NCI-H82 treated with DMSO at 0.1 percent for 48 hours (cell line): ENCODE data around the gene R3HDM4.

Experiments
- DNase-seq: peaks from one replicate; lab custom pipeline; 2025; ENCODE audit not compliant: unreplicated experiment; lab: John Stamatoyannopoulos, UW

R3HDM4 gene

GRCh38 chr19:932648-933552 lies 19.9 kb upstream of the R3HDM4 start:
- DNase-seq, result no peak

- no peak for DNase-seq
Observed at GRCh38 chr19:931860-932647, 19.0 kb upstream of the R3HDM4 start.

DNA sequence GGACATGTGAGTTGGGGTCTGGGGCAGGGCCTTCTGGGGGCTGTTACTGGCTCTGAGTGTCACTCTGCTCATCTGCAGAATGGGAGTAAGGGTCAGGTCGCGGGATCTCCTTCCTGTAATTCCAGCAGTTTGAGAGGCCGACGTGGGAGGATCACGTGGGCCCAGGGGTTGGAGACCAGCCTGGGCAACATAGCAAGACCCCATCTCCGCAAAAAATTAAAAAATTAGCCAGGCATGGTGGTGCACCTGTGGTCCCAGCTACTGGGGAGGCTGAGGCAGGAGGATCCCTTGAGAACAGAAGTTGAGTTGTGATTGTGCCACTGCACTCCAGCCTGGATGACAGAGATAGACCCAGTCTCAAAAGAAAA lies 16.9 kb upstream of the R3HDM4 start:
- DNase-seq, result no peak

- no peak for DNase-seq
Observed at GRCh38 chr19:929203-929890, 16.3 kb upstream of the R3HDM4 start.

DNA sequence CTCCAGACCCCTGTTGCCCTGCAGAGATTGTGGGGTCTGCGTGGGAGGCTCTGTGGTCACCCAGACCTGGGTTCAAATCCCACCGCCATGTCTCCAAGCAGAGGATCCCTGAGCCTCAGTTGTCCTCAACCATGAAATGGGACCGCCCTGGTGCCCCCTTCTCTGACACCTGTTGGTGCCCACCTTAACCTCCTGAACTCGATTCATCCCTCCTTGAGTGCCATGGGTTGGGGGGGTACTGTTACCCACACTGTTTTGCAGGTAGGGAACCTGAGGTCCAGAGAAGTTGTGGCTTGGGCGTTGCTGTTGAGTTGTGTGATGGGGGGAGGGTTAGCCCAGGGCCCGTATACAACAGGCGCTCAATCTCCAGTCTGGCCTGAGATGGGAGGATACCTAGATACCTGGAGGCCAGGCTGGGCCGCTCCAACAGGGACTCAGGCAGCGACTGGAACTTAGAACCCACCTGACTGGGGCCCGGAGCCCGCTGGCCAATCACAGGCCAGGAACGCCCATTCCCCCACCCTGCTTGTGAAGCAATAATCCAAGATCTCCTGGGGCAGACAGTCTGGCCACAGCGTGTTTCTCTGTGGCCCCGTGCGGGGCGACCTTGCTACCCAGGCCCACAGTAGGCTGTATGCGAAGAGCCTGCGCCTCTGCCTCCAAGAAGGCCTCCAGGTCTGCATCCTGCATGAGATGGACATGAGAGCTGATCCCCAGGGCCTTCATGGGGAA lies 15.6 kb upstream of the R3HDM4 start:
- no peak for DNase-seq

GRCh38 chr19:927780-928401 lies 14.9 kb upstream of the R3HDM4 start:
- no peak for DNase-seq

DNA sequence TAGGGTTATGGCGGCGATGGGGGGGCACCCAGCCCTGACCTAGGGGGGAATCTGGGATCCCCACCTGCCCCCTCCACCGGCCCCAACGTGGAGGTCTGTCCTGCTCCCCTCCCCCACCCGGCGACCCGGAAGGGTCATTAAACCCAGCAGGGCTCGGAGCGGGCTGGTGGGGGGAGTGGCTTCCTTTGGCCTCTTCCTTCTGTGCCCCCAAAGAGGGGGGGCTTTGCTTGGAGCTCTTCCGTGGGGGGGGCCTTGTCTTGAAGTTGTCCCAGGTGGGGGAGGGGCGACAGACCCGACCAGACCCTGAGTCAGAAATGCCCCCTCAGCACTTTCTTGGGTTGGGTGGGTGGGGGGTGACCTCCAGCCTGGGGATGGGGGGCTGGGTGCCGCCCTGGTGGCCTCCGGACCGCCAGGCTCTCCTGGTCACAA lies 14.3 kb upstream of the R3HDM4 start:
- DNase-seq, result no peak

DNA sequence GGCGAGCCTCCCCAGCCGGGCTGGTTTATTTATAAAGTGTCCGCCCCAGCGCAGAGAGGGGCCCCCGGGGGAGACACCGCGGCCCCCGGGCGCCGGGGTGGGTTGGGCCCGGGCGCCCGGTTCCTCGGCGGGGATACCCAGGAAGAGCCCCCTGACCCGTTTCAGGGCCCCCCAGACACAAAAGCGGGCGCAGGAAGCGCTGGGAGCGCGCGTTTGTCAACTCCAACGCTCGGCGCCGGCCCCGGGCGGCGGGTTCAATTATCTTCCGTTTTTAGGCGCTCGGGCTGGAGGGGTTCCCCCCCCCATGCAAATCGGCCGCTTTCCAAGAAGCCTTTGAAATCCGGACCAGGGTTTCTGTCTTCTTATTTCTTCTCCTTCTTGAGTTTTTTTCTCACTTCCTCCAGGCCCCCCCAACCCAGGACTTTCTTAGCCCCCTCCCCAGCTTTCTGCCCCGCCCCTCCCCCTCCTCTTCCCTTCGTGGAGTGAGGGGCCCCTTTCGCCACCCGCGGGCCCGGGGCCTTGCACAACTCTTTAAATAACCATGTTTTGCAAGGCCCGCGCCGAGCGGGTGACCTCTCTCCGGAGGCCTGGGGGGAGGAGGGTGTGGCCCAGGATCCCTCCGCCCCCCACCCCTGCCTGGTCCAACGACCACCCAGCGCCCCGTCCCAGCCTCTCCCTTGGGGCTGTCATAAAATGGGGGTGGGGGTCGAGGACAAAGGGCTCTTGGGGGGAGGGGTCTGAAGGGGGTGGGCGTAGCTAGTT lies 13.8 kb upstream of the R3HDM4 start:
- no peak for DNase-seq

DNA sequence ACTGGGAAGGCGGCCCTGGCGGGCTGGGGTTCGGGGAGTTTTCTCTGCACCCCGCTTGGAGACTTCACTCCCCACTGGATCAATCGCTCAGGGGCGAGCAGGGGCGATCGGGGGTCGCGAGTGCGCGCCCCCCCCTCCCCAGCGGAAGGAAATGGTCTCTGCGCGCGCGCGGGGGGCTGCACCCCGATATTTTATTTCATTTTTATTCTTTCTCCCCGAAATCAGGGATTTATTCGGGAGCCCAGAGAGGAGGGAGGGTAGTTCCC lies 13.2 kb upstream of the R3HDM4 start:
- no peak for DNase-seq

- DNase-seq, result peak; percentile 70
Observed at GRCh38 chr19:925526-926322, 12.7 kb upstream of the R3HDM4 start, which contains the start of gene ARID3A. Gene ARID3A (plus strand): TSS chr19:926035. CDS start chr19:929529, 3,494 bp downstream.

DNA sequence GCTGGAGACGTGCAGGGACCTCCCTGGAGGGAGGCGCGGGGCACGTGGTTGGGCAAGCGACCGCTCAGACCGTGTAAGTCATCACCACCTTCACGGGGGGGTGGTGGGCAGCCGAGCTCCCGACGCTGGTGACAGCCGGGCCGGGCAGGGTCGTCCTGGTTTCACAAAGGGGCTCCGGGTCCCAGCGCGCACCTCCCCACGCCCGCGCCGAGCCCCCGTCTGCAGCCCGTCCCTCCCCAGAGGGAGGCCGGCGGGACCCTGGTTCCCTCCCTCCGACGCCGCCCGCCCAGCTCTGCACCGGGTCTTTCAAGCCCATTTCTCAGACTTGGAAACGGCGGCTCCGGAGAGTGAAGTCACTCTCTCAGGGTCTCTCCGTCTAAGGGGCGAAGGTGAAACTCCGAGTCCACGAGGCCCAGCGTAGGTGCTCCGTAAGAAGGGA lies 12.1 kb upstream of the R3HDM4 start:
- DNase-seq, result no peak

GRCh38 chr19:924553-925086 lies 11.6 kb upstream of the R3HDM4 start:
- DNase-seq, result no peak

GRCh38 chr19:920051-920864 lies 7.2 kb upstream of the R3HDM4 start:
- no peak for DNase-seq

DNA sequence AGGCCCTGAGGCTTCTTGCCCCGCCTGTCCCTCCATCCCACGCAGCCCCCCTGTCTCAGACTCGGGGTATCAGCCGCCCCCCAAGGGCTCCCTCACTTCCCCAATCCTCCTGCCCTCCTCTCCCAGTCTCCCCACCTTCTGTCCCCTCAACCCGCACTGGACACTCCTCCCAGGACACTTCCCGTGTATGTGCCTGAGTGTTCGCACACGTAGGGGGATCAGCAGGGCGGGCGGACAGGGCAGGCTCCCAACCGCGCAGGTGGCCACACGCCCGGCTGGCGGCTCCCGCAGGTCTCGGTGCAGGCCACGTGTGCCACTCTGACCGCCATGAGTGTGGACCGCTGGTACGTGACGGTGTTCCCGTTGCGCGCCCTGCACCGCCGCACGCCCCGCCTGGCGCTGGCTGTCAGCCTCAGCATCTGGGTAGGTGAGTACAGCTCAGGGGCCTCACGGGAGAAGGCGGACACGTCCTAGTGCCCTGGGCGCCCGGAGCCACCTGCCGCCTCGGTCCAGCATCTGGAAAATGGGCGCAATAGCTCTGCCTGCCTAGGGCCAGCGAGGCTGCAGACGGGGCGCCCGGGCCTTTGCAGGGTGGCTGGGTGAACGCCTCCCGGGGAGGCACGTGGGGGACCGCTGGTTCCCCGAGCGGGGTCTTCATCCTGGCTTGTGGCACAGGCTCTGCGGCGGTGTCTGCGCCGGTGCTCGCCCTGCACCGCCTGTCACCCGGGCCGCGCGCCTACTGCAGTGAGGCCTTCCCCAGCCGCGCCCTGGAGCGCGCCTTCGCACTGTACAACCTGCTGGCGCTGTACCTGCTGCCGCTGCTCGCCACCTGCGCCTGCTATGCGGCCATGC lies 6.4 kb upstream of the R3HDM4 start:
- no peak for DNase-seq

DNA sequence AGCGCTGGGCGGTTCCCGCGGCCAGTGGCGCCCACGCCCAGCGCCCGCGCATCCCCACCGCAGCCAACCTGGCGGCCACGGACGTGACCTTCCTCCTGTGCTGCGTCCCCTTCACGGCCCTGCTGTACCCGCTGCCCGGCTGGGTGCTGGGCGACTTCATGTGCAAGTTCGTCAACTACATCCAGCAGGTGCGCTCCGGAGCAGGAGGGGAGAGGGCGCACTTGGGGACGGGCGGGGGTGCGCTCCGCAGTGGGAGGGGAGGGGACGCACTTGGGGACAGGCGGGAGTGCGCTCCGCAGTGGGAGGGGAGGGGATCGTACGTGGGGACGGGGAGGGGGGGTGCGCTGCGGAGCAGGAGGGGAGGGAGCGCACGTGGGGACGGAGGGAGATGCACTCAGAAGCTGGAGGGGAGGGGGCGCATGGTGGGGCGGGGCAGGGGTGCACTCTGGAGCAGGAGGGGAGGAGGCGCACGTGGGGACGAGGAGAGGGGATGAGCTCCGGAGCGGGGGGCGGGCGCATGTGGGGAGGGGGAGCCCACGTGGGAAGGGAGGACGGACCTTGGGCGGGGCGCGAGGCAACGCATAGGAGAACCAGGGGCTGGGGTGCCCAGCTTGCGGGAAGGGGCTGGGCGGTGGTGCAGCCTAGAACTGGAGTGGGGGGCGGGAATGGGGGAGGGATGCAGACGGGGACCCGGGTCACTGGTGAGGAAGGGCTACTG lies 5.6 kb upstream of the R3HDM4 start:
- no peak for DNase-seq

- DNase-seq, result no peak
Observed at GRCh38 chr19:918152-918437, 5.1 kb upstream of the R3HDM4 start.
